HEK293T (cell line): Measurements from ENCODE around the gene JMJD8.

Experiments
- ARNT ChIP-seq: fragments of 450-650 bp; IDR thresholded peaks from 2 replicates; pipeline ENCODE4 v1.6.1; 2017; ENCODE audit warnings: mild to moderate bottlenecking
- BHLHE40 ChIP-seq: fragments of 450-650 bp; IDR thresholded peaks from 2 replicates; pipeline ENCODE4 v1.6.1; 2016; ENCODE audit warnings: mild to moderate bottlenecking, moderate library complexity, borderline replicate concordance
- ELF4 ChIP-seq: fragments of 450-650 bp; IDR thresholded peaks from 2 replicates; pipeline ENCODE4 v1.6.1; 2017; ENCODE audit warnings: antibody characterized with exemption
- FOXA1 ChIP-seq: fragments of 450-650 bp; IDR thresholded peaks from 2 replicates; pipeline ENCODE4 v1.6.1; 2016; ENCODE audit warnings: mild to moderate bottlenecking
- FOXK2 ChIP-seq: fragments of 450-650 bp; IDR thresholded peaks from 2 replicates; pipeline ENCODE4 v1.6.1; 2016; ENCODE audit warnings: mild to moderate bottlenecking
- FOXM1 ChIP-seq: fragments of 450-650 bp; IDR thresholded peaks from 2 replicates; pipeline ENCODE4 v1.6.1; 2017; ENCODE audit warnings: mild to moderate bottlenecking, borderline replicate concordance
- HDGF ChIP-seq: fragments of 450-650 bp; IDR thresholded peaks from 2 replicates; pipeline ENCODE4 v1.6.1; 2017; ENCODE audit warnings: antibody characterized with exemption, borderline replicate concordance
- L3MBTL2 ChIP-seq: fragments of 450-650 bp; conservative IDR thresholded peaks from 2 replicates; pipeline ENCODE4 v1.6.1; 2016; ENCODE audit warnings: mild to moderate bottlenecking
- LEF1 ChIP-seq: fragments of 450-650 bp; IDR thresholded peaks from 2 replicates; pipeline ENCODE4 v1.6.1; 2017; ENCODE audit warnings: mild to moderate bottlenecking, borderline replicate concordance
- SP1 ChIP-seq: fragments of 450-650 bp; IDR thresholded peaks from 2 replicates; pipeline ENCODE4 v1.6.1; 2017
- SUZ12 ChIP-seq: fragments of 450-650 bp; IDR thresholded peaks from 2 replicates; pipeline ENCODE4 v1.6.1; 2016; ENCODE audit warnings: mild to moderate bottlenecking
- TARDBP ChIP-seq: fragments of 450-650 bp; IDR thresholded peaks from 2 replicates; pipeline ENCODE4 v1.6.1; 2016
- ZNF384 ChIP-seq: fragments of 450-650 bp; IDR thresholded peaks from 2 replicates; pipeline ENCODE4 v1.6.1; 2016

GRCh38 chr16:638034-638543 lies 46.0 kb downstream of the JMJD8 start:
- TF ChIP-seq BHLHE40 (no peak), SUZ12 (no peak), ZNF384 (no peak), SP1 (no peak), ELF4 (no peak), L3MBTL2 (no peak), ARNT (no peak), LEF1 (no peak), FOXM1 (no peak), FOXA1 (no peak), TARDBP (no peak), FOXK2 (no peak), HDGF (no peak)
